ENCODE results near the gene PLCL1. TPM values are rescaled to one million over a fixed set of nuclear protein-coding genes. Genes with fewer than 3 reads are reported as not detected.

PLCL1 gene
- total RNA-seq, 1 donor from 2014 or later, result 1.2 TPM

DNA sequence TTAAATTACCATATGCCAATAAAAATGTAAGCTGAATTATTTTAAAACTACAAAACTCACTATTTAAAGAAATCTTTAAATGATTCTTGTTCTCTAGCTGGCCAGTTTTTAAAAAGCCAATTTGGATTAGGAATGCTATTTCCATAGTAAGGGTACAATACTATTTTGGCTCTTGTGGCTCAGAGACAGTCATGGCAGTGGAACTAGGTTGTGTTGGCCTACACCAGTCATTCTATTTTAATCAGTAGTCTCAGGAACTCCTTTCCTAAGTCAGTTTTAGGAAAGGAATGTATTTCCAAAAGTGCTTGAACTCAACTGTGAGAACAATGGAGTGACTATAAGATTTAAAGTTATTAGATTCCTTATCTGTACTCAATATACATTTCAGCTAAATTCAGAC lies 25.1 kb upstream of the PLCL1 start:
- TF ChIP-seq CTCF (IDR thresholded peaks at IDR 0.05), result no peak
- Mint-ChIP-seq H3K9me3 (ENCODE audit: unreplicated experiment) (no peaks in the 10 kb centered on the region), H3K36me3 (ENCODE audit: unreplicated experiment) (no peaks in the 10 kb centered on the region), H3K4me1 (ENCODE audit: unreplicated experiment) (no peaks in the 10 kb centered on the region), H3K4me3 (ENCODE audit: unreplicated experiment) (no peak overlapping the region), H3K27ac (ENCODE audit: unreplicated experiment) (no peak overlapping the region), H3K27me3 (ENCODE audit: unreplicated experiment) (peaks cover 41% of the 10 kb centered on the region)
- no peak for DNase-seq (ENCODE audit: extremely low spot score, unreplicated experiment)

DNA sequence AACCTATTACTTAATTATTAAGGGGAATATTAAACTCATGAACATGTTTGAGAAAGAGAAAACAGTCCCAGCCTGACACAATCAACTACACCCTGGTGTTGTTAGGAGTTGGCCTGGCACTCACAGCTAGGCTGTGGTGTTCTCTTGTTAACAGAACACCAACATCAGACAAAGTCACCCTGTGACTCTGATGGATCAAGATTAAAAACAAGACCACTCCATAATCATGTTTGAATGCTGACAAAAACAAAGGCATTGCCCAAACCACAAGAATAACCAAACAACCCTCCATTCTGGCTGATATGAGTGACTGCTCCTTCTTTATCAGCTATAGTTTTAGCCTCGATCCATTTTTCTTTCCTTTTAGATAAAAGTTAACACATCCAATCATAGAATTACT lies 22.3 kb upstream of the PLCL1 start:
- Mint-ChIP-seq H3K27ac (ENCODE audit: unreplicated experiment) (no peak overlapping the region), H3K9me3 (ENCODE audit: unreplicated experiment) (no peaks in the 10 kb centered on the region), H3K27me3 (ENCODE audit: unreplicated experiment) (peaks cover 35% of the 10 kb centered on the region), H3K4me3 (ENCODE audit: unreplicated experiment) (no peak overlapping the region), H3K36me3 (ENCODE audit: unreplicated experiment) (no peaks in the 10 kb centered on the region), H3K4me1 (ENCODE audit: unreplicated experiment) (no peaks in the 10 kb centered on the region)
- TF ChIP-seq CTCF (IDR thresholded peaks at IDR 0.05), result no peak
- no peak for DNase-seq (ENCODE audit: extremely low spot score, unreplicated experiment)

DNA sequence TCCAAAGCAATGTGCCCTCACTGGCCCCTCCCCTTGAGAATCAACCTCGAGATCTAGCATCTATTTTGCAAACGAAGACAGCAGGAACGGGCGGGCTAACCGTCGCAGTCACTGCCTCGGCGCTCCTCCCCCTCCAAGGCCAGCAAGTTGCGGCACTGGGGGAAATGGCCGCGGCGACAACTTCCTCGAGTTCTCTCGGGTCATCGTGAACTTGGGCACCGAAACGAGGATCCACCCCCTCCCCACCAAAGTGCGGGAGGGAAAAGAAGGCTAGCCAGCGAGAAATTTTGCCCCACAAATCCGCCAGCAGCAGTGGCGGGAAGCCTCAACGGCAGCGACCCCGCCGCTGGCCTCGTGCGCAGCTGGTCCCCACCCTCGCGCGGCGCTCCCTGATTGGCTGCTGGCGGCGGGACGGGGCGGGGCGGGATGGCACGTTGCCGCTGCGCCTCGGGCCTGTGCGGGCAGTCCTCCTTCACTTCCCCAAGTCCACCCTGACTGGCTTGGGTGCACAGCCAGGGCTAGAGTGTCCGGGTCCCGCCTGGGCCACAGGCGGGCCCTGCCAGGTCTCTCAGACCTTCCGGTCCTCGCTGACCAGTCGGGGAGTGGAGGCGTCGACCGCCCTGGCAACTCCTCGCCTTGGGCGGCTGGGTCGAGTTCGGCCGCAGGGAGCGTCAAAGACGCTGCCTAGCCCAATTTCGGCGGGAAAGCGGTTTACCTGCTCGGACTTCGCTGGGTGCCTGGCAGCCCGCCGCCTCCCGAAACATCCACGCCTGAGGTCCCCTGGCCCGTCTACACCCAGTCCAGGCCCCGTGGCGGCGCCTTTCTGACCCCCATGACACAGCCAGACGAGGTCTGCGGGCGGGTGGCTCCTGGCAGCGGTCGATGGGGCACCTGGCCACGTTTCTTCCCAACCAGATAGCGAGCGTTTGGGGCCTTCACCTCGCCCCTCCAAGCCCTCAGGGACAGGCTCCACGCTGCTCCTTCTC lies 19.1 kb upstream of the PLCL1 start, which contains the start of gene BOLL:
Gene BOLL (minus strand): TSS at position 364 of the 986 bp plus-strand sequence. CDS start 3,469 bp downstream, outside the sequence.
- no peak for TF ChIP-seq CTCF (IDR thresholded peaks at IDR 0.05)
- Mint-ChIP-seq H3K27me3 (ENCODE audit: unreplicated experiment) (peaks cover 42% of the 10 kb centered on the region), H3K9me3 (ENCODE audit: unreplicated experiment) (no peaks in the 10 kb centered on the region), H3K4me1 (ENCODE audit: unreplicated experiment) (no peaks in the 10 kb centered on the region), H3K27ac (ENCODE audit: unreplicated experiment) (no peak within 1 kb of the TSS), H3K4me3 (ENCODE audit: unreplicated experiment) (no peak within 1 kb of the TSS), H3K36me3 (ENCODE audit: unreplicated experiment) (no peaks in the 10 kb centered on the region)
- DNase-seq (ENCODE audit: extremely low spot score, unreplicated experiment), result peak; percentile 81

DNA sequence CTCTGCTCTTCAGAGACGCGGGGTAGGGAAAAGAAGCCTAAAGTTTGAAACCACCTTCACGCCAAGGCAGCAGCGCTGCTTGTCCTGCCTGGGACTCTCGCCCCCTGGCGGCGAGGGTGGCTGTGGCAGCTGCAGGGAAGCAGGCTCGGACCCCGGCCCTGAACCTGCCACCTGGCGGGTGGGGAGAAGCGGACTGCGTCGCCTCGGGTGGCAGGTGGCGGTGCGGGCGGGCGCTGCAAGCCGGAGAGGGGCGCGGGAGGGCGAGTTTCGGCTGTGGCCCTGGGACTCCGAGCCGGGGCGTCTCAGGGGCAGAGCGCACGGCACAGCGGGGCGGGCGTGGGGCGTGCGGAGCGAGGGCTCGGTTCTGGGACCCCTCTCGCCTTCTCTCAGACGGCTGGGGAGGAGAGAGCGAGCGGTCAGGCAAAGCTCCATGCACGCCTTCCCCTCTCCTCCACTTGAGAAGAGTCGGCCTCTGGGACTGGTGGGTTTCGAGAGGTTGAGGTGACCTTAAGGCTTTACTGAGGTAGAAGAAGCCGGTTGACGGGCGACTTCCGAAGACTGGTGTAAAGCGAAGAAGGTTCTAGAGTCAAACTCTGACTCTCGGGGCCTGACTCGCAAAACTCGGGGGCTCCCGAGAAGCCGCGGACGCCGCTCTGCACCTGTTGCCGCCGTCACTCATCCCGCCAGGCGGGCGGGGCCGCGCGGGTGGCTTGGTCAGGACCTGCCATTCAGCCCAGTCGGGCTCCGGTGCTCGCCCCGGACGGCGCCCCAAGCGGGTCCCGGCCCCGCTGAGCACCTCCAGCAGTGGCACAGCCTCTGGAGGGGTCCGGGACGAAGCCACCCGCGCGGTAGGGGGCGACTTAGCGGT lies 18.1 kb upstream of the PLCL1 start:
- Mint-ChIP-seq H3K4me3 (ENCODE audit: unreplicated experiment) (no peak overlapping the region), H3K27ac (ENCODE audit: unreplicated experiment) (no peak overlapping the region), H3K9me3 (ENCODE audit: unreplicated experiment) (no peaks in the 10 kb centered on the region), H3K27me3 (ENCODE audit: unreplicated experiment) (peaks cover 44% of the 10 kb centered on the region), H3K4me1 (ENCODE audit: unreplicated experiment) (no peaks in the 10 kb centered on the region), H3K36me3 (ENCODE audit: unreplicated experiment) (no peaks in the 10 kb centered on the region)
- peak; percentile 83 for DNase-seq (ENCODE audit: extremely low spot score, unreplicated experiment)
- TF ChIP-seq CTCF (IDR thresholded peaks at IDR 0.05), result peak; percentile 31
